Liver (tissue), 9 donors: ENCODE data around the gene CHMP1A. TPM values are rescaled to one million over a fixed set of nuclear protein-coding genes. Genes with fewer than 3 reads are reported as not detected.

Experiments used
- DNase-seq: peaks from one replicate; pipeline ENCODE4 v3.0.0-alpha.2; 2017; ENCODE audit warnings: low spot score
- H3K27ac ChIP-seq, 2 donors: one replicate each; pipeline ENCODE4 v1.7.0; 2013; ENCODE audit warnings: inconsistent platforms in 2 of 2, low read length in 2 of 2, control low read depth in 1 of 2, low read depth in 1 of 2, mild to moderate bottlenecking in 1 of 2
- H3K27me3 ChIP-seq, 4 donors: one replicate each; pipeline versions ENCODE4 v1.6.1 to v1.7.0; 2013; ENCODE audit warnings: low read length in 3 of 4, inconsistent platforms in 1 of 4, mild to moderate bottlenecking in 1 of 4, moderate library complexity in 1 of 4; ENCODE audit not compliant: control insufficient read depth in 4 of 4, insufficient read depth in 4 of 4
- H3K36me3 ChIP-seq, 4 donors: one replicate each; pipeline versions ENCODE4 v1.6.1 to v1.7.0; 2013; ENCODE audit warnings: low read length in 3 of 4, mild to moderate bottlenecking in 3 of 4, low read depth in 1 of 4, moderate library complexity in 1 of 4; ENCODE audit not compliant: control insufficient read depth in 4 of 4, insufficient read depth in 3 of 4
- H3K4me1 ChIP-seq, 4 donors: one replicate each; pipeline versions ENCODE4 v1.6.1 to v1.7.0; 2013; ENCODE audit warnings: low read length in 3 of 4, mild to moderate bottlenecking in 3 of 4, moderate library complexity in 1 of 4; ENCODE audit not compliant: control insufficient read depth in 4 of 4, insufficient read depth in 4 of 4
- H3K4me3 ChIP-seq, 3 donors: one replicate each; pipeline versions ENCODE4 v1.6.1 to v1.7.0; 2013; ENCODE audit warnings: low read length in 3 of 3, control low read depth in 1 of 3, low read depth in 1 of 3, mild to moderate bottlenecking in 1 of 3
- H3K9ac ChIP-seq, 2 donors: one replicate each; pipeline ENCODE4 v1.7.0; 2013; ENCODE audit warnings: low read length in 2 of 2, mild to moderate bottlenecking in 2 of 2, moderate library complexity in 2 of 2, control low read depth in 1 of 2, low read depth in 1 of 2
- H3K9me3 ChIP-seq, 4 donors: one replicate each; pipeline versions ENCODE4 v1.6.1 to v1.7.0; 2013; ENCODE audit warnings: low read length in 3 of 4; ENCODE audit not compliant: control insufficient read depth in 4 of 4
- FOXA2 ChIP-seq: IDR thresholded peaks from 2 replicates; pipeline ENCODE4 v1.6.1; 2016; ENCODE audit warnings: antibody characterized with exemption
- GABPA ChIP-seq, 2 donors: IDR thresholded peaks in 1 of 2; conservative IDR thresholded peaks in 1 of 2; 2 replicates each; pipeline ENCODE4 v1.6.1; 2016; ENCODE audit warnings: antibody characterized with exemption in 2 of 2, mild to moderate bottlenecking in 1 of 2, moderate library complexity in 1 of 2
- JUND ChIP-seq, 2 donors: IDR thresholded peaks; 2 replicates each; pipeline ENCODE4 v1.6.1; 2016; ENCODE audit warnings: antibody characterized with exemption in 2 of 2
- RAD21 ChIP-seq, 2 donors: IDR thresholded peaks; 2 replicates each; pipeline ENCODE4 v1.6.1; 2016; ENCODE audit warnings: antibody characterized with exemption in 2 of 2, mild to moderate bottlenecking in 2 of 2
- TAF1 ChIP-seq: conservative IDR thresholded peaks from 2 replicates; pipeline ENCODE4 v1.6.1; 2016; ENCODE audit warnings: antibody characterized with exemption, mild to moderate bottlenecking
- YY1 ChIP-seq: IDR thresholded peaks from 2 replicates; pipeline ENCODE4 v1.6.1; 2016; ENCODE audit warnings: antibody characterized with exemption, mild to moderate bottlenecking
- WGBS: extraction: QIAGEN DNeasy Blood & Tissue Kit; methylation state at CpG from one replicate; pipeline ENCODE4 v1.1.7; 2013; 5-methylcytosine and 5-hydroxymethylcytosine counted together
- polyA plus RNA-seq, 2 donors: library from polyadenylated mRNA; stranded (reverse) in 1 of 2; unstranded in 1 of 2; fragments of 200-250 nt in 1 of 2; fragments of >200 nt in 1 of 2; fragmentation: Nextera tagmentation in 1 of 2; extraction: Ambion mirVana in 1 of 2; gene quantifications; one replicate each; pipeline versions ENCODE4 v1.2.1 to v1.2.3, GENCODE V29; 2013 to 2015
- total RNA-seq, 2 donors: library from RNA; depleted of rRNA; stranded (reverse); fragments of >200 nt; gene quantifications; one replicate each; pipeline ENCODE4 v1.2.3, GENCODE V29; 2014
- TF ChIP-seq, protein P1 (sequence below): IDR thresholded peaks from 2 replicates; pipeline ENCODE4 v1.6.1; 2016; ENCODE audit warnings: antibody characterized with exemption, mild to moderate bottlenecking
- TF ChIP-seq, protein P2 (sequence below): IDR thresholded peaks from 2 replicates; pipeline ENCODE4 v1.6.1; 2016; ENCODE audit warnings: antibody characterized with exemption
- TF ChIP-seq, protein P3 (sequence below): fragments of 150-350 bp; IDR thresholded peaks from 2 replicates; pipeline ENCODE4 v1.5.1; 2017; ENCODE audit warnings: improper control_type of control experiment, low read depth, low read length; ENCODE audit not compliant: missing input control
- donor health status: healthy.
- donor health status: healthy.
- donor health status: healthy.
- donor health status: healthy.
- donor health status: healthy.

The CHMP1A gene
- total and polyA plus RNA-seq, 4 donors: 25.7 to 36.7 (median 32.3) TPM

DNA sequence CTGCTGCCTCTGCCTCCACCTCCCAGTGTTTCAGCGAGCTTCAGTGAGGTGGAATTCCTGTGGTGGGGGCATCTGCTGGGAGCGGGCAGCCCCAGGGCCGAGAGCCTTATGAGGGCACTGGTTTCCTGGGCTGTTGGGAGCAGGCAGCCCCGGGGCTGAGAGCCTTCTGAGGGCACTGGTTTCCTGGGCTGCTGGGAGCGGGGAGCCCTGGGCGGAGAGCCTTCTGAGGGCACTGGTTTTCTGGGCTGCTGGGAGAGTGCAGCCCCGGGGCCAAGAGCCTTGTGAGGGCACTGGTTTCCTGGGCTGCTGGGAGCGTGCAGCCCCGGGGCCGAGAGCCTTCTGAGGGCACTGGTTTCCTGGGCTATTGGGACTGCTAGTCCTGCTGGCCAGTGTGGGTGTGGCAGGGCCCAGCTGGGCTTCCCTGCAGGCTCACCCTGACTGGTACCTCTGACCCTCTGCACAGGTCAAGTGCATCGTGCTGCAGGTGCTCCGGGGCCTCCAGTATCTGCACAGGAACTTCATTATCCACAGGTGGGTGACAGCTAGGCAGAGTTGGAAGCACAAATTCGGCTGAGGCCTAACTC is 34.6 kb upstream of the CHMP1A start:
- Histone ChIP-seq H3K9ac (no peak overlapping the region), H3K4me3 (no peak overlapping the region), H3K9me3 (no peaks in the 10 kb centered on the region), H3K27me3 (no peaks in the 10 kb centered on the region), H3K27ac (no peak overlapping the region), H3K4me1 (peaks cover 3 to 20% (median 13%) of the 10 kb centered on the region in 4 donors), H3K36me3 (peaks cover 14 to 41% (median 24%) of the 10 kb centered on the region in 4 donors)
- no peak for TF ChIP-seq GABPA (IDR thresholded peaks at IDR 0.05 in 1 of 2, conservative IDR thresholded peaks at IDR 0.05 in 1 of 2)
- no peak for TF ChIP-seq FOXA2
- TF ChIP-seq TAF1: no peak
- TF ChIP-seq, protein P1, sequence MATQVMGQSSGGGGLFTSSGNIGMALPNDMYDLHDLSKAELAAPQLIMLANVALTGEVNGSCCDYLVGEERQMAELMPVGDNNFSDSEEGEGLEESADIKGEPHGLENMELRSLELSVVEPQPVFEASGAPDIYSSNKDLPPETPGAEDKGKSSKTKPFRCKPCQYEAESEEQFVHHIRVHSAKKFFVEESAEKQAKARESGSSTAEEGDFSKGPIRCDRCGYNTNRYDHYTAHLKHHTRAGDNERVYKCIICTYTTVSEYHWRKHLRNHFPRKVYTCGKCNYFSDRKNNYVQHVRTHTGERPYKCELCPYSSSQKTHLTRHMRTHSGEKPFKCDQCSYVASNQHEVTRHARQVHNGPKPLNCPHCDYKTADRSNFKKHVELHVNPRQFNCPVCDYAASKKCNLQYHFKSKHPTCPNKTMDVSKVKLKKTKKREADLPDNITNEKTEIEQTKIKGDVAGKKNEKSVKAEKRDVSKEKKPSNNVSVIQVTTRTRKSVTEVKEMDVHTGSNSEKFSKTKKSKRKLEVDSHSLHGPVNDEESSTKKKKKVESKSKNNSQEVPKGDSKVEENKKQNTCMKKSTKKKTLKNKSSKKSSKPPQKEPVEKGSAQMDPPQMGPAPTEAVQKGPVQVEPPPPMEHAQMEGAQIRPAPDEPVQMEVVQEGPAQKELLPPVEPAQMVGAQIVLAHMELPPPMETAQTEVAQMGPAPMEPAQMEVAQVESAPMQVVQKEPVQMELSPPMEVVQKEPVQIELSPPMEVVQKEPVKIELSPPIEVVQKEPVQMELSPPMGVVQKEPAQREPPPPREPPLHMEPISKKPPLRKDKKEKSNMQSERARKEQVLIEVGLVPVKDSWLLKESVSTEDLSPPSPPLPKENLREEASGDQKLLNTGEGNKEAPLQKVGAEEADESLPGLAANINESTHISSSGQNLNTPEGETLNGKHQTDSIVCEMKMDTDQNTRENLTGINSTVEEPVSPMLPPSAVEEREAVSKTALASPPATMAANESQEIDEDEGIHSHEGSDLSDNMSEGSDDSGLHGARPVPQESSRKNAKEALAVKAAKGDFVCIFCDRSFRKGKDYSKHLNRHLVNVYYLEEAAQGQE: no peak
- TF ChIP-seq JUND (IDR thresholded peaks at IDR 0.05): no peak
- TF ChIP-seq RAD21 (IDR thresholded peaks at IDR 0.05): no peak
- no peak for DNase-seq
- WGBS: 96% methylated on average over 13 of the region's 13 CpGs

DNA sequence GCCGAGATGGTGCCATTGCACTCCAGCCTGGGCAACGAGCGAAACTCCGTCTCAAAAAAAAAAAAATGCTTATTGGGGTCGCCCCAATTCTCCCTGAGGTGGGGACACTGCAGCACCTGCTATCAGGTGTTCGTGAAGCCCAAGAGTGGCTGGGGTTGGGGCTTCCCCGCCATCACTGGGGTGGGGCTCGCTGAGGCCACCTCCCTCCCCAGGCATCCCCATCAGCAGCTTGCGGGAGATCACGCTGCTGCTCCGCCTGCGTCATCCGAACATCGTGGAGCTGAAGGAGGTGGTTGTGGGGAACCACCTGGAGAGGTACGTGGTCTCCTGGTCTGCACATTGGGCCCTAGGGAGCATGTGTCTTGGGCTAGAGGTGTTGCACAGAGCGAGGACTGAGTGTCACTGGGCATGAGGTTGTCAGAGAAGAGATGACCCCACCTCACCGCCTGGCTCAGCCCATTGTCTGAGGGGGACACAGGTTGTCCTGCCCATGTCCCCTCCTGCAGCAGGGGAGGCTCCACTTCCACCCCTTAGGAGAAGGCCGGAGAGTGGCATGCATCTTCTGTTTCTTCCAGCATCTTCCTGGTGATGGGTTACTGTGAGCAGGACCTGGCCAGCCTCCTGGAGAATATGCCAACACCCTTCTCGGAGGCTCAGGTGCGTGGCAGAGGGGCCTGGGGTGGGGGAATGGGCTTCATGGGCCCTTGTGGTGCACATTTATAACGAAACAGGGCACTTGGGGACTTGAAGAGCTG is 33.9 kb upstream of the CHMP1A start:
- no peaks in the 10 kb centered on the region for H3K27me3 ChIP-seq
- WGBS: 96% methylated on average over 21 of the region's 21 CpGs

More for the DNA sequence above, 33.9 kb upstream of the CHMP1A start:
- Histone ChIP-seq H3K36me3 (peaks cover 14 to 41% (median 22%) of the 10 kb centered on the region in 4 donors), H3K27ac (no peak overlapping the region), H3K9ac (no peak overlapping the region), H3K9me3 (no peaks in the 10 kb centered on the region), H3K4me1 (peaks cover 3 to 21% (median 14%) of the 10 kb centered on the region in 4 donors), H3K4me3 (no peak overlapping the region)
- TF ChIP-seq TAF1: no peak
- no peak for TF ChIP-seq YY1
- no peak for TF ChIP-seq GABPA (IDR thresholded peaks at IDR 0.05 in 1 of 2, conservative IDR thresholded peaks at IDR 0.05 in 1 of 2)
- no peak for TF ChIP-seq FOXA2
- TF ChIP-seq, protein P2, sequence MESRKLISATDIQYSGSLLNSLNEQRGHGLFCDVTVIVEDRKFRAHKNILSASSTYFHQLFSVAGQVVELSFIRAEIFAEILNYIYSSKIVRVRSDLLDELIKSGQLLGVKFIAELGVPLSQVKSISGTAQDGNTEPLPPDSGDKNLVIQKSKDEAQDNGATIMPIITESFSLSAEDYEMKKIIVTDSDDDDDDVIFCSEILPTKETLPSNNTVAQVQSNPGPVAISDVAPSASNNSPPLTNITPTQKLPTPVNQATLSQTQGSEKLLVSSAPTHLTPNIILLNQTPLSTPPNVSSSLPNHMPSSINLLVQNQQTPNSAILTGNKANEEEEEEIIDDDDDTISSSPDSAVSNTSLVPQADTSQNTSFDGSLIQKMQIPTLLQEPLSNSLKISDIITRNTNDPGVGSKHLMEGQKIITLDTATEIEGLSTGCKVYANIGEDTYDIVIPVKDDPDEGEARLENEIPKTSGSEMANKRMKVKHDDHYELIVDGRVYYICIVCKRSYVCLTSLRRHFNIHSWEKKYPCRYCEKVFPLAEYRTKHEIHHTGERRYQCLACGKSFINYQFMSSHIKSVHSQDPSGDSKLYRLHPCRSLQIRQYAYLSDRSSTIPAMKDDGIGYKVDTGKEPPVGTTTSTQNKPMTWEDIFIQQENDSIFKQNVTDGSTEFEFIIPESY: no peak
- TF ChIP-seq, protein P3, sequence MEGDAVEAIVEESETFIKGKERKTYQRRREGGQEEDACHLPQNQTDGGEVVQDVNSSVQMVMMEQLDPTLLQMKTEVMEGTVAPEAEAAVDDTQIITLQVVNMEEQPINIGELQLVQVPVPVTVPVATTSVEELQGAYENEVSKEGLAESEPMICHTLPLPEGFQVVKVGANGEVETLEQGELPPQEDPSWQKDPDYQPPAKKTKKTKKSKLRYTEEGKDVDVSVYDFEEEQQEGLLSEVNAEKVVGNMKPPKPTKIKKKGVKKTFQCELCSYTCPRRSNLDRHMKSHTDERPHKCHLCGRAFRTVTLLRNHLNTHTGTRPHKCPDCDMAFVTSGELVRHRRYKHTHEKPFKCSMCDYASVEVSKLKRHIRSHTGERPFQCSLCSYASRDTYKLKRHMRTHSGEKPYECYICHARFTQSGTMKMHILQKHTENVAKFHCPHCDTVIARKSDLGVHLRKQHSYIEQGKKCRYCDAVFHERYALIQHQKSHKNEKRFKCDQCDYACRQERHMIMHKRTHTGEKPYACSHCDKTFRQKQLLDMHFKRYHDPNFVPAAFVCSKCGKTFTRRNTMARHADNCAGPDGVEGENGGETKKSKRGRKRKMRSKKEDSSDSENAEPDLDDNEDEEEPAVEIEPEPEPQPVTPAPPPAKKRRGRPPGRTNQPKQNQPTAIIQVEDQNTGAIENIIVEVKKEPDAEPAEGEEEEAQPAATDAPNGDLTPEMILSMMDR: no peak
- DNase-seq: no peak
